NB4 (cell line): ENCODE measurements around the gene NEU4.
A peak's percentile ranks its signal among the peaks of the same experiment; 100 is the strongest.

Experiments used
- DNase-seq: peaks from one replicate; pipeline ENCODE4 v3.0.0; 2010; ENCODE audit warnings: low read depth
- H3K4me3 ChIP-seq: one replicate; pipeline ENCODE4 v1.5.1; 2011; ENCODE audit warnings: mild to moderate bottlenecking, low read depth, low read length, moderate library complexity
- MYC ChIP-seq: IDR thresholded peaks from 2 replicates; pipeline ENCODE4 v1.6.1; 2011; ENCODE audit warnings: low read depth, low read length
- POLR2A ChIP-seq: IDR thresholded peaks from 2 replicates; pipeline ENCODE4 v1.6.1; 2011; ENCODE audit warnings: mild to moderate bottlenecking; ENCODE audit not compliant: insufficient read length; ENCODE audit errors: extremely low read depth
- TF ChIP-seq, protein P1 (sequence below): IDR thresholded peaks from one replicate; pipeline ENCODE4 v1.5.1; 2012; ENCODE audit warnings: low read depth, low read length
- TF ChIP-seq, protein P2 (sequence below): IDR thresholded peaks from 2 replicates; pipeline ENCODE4 v1.6.1; 2011; ENCODE audit warnings: low read depth, low read length

NEU4 gene

DNA sequence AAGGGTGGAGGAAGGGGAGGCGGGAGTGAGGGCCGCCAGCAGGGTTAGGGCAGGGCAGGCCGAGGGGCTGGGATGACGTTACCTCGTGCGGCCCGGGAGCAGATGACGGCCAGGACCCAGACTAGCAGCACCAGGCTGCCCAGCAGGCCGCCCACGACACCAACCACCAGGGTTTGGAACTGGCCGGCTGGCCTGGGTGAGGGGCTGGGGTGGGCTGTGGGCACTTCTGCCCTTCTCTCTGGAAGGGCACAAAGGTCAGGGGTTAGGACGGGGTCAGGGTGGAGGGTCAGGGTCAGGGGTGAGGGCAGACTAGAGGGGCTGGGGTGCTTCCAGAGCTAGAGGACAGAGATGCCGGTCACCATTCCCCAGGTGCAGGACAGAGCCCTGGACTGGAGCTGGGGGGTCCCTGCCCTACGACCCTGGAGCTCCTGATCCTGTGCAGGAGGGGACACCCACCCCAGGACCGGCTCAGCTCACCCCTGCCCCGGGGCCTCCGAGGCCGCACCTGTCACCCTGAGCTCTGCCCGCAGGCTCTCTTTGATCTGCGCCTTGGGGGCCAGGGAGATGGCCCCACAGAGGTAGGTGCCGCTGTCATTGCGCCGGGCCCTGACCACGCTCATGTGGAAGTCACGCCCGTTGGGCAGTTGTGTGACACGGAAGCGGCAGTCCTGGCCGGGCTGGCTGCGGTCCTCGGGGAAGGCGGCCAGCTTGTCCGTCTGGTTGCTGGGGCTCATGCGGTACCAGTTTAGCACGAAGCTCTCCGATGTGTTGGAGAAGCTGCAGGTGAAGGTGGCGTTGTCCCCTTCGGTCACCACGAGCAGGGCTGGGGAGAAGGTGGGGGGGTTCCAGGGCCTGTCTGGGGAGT lies 43.4 kb downstream of the NEU4 start:
- TF ChIP-seq, protein P1, sequence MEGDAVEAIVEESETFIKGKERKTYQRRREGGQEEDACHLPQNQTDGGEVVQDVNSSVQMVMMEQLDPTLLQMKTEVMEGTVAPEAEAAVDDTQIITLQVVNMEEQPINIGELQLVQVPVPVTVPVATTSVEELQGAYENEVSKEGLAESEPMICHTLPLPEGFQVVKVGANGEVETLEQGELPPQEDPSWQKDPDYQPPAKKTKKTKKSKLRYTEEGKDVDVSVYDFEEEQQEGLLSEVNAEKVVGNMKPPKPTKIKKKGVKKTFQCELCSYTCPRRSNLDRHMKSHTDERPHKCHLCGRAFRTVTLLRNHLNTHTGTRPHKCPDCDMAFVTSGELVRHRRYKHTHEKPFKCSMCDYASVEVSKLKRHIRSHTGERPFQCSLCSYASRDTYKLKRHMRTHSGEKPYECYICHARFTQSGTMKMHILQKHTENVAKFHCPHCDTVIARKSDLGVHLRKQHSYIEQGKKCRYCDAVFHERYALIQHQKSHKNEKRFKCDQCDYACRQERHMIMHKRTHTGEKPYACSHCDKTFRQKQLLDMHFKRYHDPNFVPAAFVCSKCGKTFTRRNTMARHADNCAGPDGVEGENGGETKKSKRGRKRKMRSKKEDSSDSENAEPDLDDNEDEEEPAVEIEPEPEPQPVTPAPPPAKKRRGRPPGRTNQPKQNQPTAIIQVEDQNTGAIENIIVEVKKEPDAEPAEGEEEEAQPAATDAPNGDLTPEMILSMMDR, result no peak
- no peak for TF ChIP-seq MYC
- no peak for TF ChIP-seq POLR2A
- TF ChIP-seq, protein P2, sequence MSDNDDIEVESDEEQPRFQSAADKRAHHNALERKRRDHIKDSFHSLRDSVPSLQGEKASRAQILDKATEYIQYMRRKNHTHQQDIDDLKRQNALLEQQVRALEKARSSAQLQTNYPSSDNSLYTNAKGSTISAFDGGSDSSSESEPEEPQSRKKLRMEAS, result no peak

GRCh38 chr2:241852981-241853631 lies 44.1 kb downstream of the NEU4 start:
- no peak for DNase-seq
- no peak overlapping the region for H3K4me3 ChIP-seq
- TF ChIP-seq, protein P2, result no peak
- TF ChIP-seq POLR2A (no peak), MYC (no peak)
- TF ChIP-seq, protein P1, result no peak

More for the DNA sequence above, 43.4 kb downstream of the NEU4 start:
- H3K4me3 ChIP-seq, result no peak overlapping the region
- peak; percentile 0 for DNase-seq

- TF ChIP-seq, protein P2, result no peak
- TF ChIP-seq POLR2A, result no peak
- no peak for TF ChIP-seq MYC
- TF ChIP-seq, protein P1, result no peak
- peak; percentile 70 for DNase-seq
- H3K4me3 ChIP-seq, result no peak overlapping the region
Observed at GRCh38 chr2:241853651-241854341, 44.8 kb downstream of the NEU4 start.

DNA sequence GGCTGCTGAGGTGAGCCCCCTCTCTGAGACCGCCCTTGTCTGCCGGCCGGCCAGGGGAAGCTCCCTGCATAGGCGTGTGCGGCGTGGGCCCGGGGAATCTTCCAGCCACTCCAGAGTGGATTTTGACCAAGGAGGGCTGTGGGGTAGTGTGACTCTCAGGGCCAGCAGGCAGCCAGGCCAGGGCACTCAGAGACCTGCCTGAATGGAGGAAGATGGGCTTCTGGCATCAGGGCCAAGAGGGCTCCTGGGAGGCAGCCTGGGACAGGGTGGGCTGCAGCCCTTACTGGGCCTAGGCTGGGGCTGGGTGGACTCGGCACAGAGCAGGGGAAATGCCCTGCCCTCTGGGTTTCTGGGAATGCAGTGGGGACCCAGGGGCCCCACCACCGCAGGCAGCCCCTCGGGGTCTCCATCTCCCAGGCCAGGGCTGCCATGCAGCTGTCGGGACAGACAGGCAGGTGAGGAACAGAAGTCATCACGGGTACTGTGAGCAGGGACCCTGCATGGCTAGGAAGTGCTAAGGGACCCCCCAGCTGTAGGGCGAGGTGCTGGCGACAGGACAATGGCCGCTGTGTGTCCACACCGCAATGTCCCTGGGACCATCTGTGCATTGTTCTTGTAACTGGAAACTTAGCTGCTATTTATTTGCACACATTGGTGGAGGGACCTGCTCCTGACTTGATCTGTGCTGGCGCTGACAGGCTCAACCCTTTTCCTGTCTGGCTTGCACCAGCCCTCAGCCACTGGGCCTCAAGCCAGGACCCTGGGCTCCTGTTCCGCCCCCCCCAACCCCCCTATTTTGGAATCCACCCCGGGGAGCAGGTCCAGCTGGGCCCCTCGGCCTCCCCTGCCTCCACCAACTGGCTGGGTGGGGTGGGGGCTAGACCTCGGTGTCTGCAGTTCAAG lies 45.6 kb downstream of the NEU4 start:
- no peak overlapping the region for H3K4me3 ChIP-seq
- DNase-seq, result no peak
- TF ChIP-seq, protein P1, result no peak
- TF ChIP-seq, protein P2, result no peak
- TF ChIP-seq MYC (no peak), POLR2A (no peak)
